Activated CD8-positive, alpha-beta T cell treated with anti-CD3 and anti-CD28 coated beads for 36 hours (primary cell): Measurements from ENCODE around the gene BTG4. TPM values are rescaled to one million over a fixed set of nuclear protein-coding genes. Genes with fewer than 3 reads are reported as not detected.

ENCODE experiments used
- ATAC-seq: fragments of 200-7000 bp; cut with Tn5 transposase; one replicate; pipeline ENCODE4 v1.10.0; 2021; ENCODE audit warnings: mild to moderate bottlenecking, moderate library complexity
- CTCF ChIA-PET: fragments of 350-600 bp; sonication (Branson Sonifier 250); formaldehyde crosslinking; loops from one replicate; lab custom pipeline; 2021; ENCODE audit warnings: antibody characterized with exemption; lab: Charles Lee
- POLR2A ChIA-PET: fragments of 350-600 bp; sonication (Branson Sonifier 250); formaldehyde crosslinking; loops from one replicate; lab custom pipeline; 2021; ENCODE audit warnings: antibody characterized with exemption; lab: Charles Lee
- DNase-seq: peaks from one replicate; pipeline ENCODE4 v3.0.0-alpha.2; 2020
- H3K27ac Mint-ChIP-seq: one replicate; pipeline ENCODE4 v1.8.0; 2021; ENCODE audit warnings: mild to moderate bottlenecking, mixed read lengths
- H3K27me3 Mint-ChIP-seq: one replicate; pipeline ENCODE4 v1.8.0; 2021; ENCODE audit warnings: mixed read lengths
- H3K36me3 Mint-ChIP-seq: one replicate; pipeline ENCODE4 v1.8.0; 2021; ENCODE audit warnings: low read depth, mixed read lengths
- H3K4me1 Mint-ChIP-seq: one replicate; pipeline ENCODE4 v1.8.0; 2021; ENCODE audit warnings: low read depth, mixed read lengths
- H3K4me3 Mint-ChIP-seq: one replicate; pipeline ENCODE4 v1.8.0; 2021; ENCODE audit warnings: mild to moderate bottlenecking, moderate library complexity, mixed read lengths
- H3K9me3 Mint-ChIP-seq: one replicate; pipeline ENCODE4 v1.8.0; 2021; ENCODE audit warnings: mixed read lengths
- CTCF ChIP-seq: fragments of 200-600 bp; IDR thresholded peaks from one replicate; pipeline ENCODE4 v1.8.0; 2022; ENCODE audit warnings: antibody characterized with exemption, mild to moderate bottlenecking
- intact Hi-C: fragments of 100-400 bp; cut with micrococcal nuclease; formaldehyde crosslinking; loops from one replicate; pipeline ENCODE4 v1.10.0; 2022
- total RNA-seq, 2 experiments: library from RNA; stranded (reverse); gene quantifications; one replicate each; pipeline ENCODE4 v1.2.3, GENCODE V29; 2021

Gene BTG4
- total RNA-seq, 2 experiments from 2014 or later = 0.36 to 0.98 TPM

- DNase-seq = no peak
- CTCF ChIA-PET = interaction anchor here (0.9 to 2.5 kb wide), 3 partner anchors 12 to 96 kb away, joined by 3 to 9 read pairs (median 8); no protein-coding TSS in a partner anchor
- peaks cover 73% of the 10 kb centered on the region for H3K36me3 Mint-ChIP-seq
- peaks cover under 1% of the 10 kb centered on the region for H3K9me3 Mint-ChIP-seq
- TF ChIP-seq CTCF = no peak
- no peaks in the 10 kb centered on the region for H3K27me3 Mint-ChIP-seq
- H3K4me3 Mint-ChIP-seq = no peak overlapping the region
- POLR2A ChIA-PET = no interaction called here
- ATAC-seq = no peak
- intact Hi-C loops = no loop called here
- H3K27ac Mint-ChIP-seq = no peak overlapping the region
- no peaks in the 10 kb centered on the region for H3K4me1 Mint-ChIP-seq
Measured at GRCh38 chr11:111550258-111550657, 38.1 kb upstream of the BTG4 start.

GRCh38 chr11:111549869-111550203, 37.6 kb upstream of the BTG4 start:
- POLR2A ChIA-PET = interaction anchor here (1.2 kb wide), 1 partner anchor 11 kb away, joined by 3 read pairs; no protein-coding TSS in a partner anchor
- Mint-ChIP-seq H3K27ac (no peak overlapping the region), H3K9me3 (no peaks in the 10 kb centered on the region), H3K4me3 (no peak overlapping the region), H3K27me3 (no peaks in the 10 kb centered on the region), H3K4me1 (no peaks in the 10 kb centered on the region), H3K36me3 (peaks cover 72% of the 10 kb centered on the region)
- no peak for TF ChIP-seq CTCF
- intact Hi-C loops = loop anchor here (10.0 kb wide), 1 partner anchor 95 kb away; no protein-coding TSS in a partner anchor
- DNase-seq (no peak), ATAC-seq (no peak)
- CTCF ChIA-PET = interaction anchor here (2.5 kb wide), 2 partner anchors 12 to 95 kb away, joined by 8 to 9 read pairs; no protein-coding TSS in a partner anchor

- no peak for ATAC-seq
- no peak for TF ChIP-seq CTCF
- peaks cover 71% of the 10 kb centered on the region for H3K36me3 Mint-ChIP-seq
- no peaks in the 10 kb centered on the region for H3K27me3 Mint-ChIP-seq
- no peaks in the 10 kb centered on the region for H3K9me3 Mint-ChIP-seq
- CTCF ChIA-PET = interaction anchor here (0.8 to 2.5 kb wide), 4 partner anchors 11 to 120 kb away, joined by 3 to 9 read pairs (median 6); no protein-coding TSS in a partner anchor
- H3K27ac Mint-ChIP-seq = no peak overlapping the region
- POLR2A ChIA-PET = interaction anchor here (1.2 kb wide), 1 partner anchor 10 kb away, joined by 3 read pairs; no protein-coding TSS in a partner anchor
- DNase-seq = no peak
- H3K4me3 Mint-ChIP-seq = no peak overlapping the region
- intact Hi-C loops = loop anchor here (10.0 kb wide), 1 partner anchor 95 kb away; no protein-coding TSS in a partner anchor
- H3K4me1 Mint-ChIP-seq = no peaks in the 10 kb centered on the region
Measured at GRCh38 chr11:111549196-111549868, 37.1 kb upstream of the BTG4 start.

GRCh38 chr11:111548525-111548924, 36.3 kb upstream of the BTG4 start:
- ATAC-seq (no peak), DNase-seq (no peak)
- H3K4me3 Mint-ChIP-seq = no peak overlapping the region
- no peak for TF ChIP-seq CTCF
- peaks cover 2% of the 10 kb centered on the region for H3K4me1 Mint-ChIP-seq
- intact Hi-C loops = loop anchor here (10.0 kb wide), 1 partner anchor 94 kb away; no protein-coding TSS in a partner anchor
- ChIA-PET CTCF (interaction anchor here (0.8 to 1.3 kb wide), 4 partner anchors 8 to 119 kb away, joined by 3 read pairs; no protein-coding TSS in a partner anchor), POLR2A (no interaction called here)
- no peak overlapping the region for H3K27ac Mint-ChIP-seq
- H3K36me3 Mint-ChIP-seq = peaks cover 73% of the 10 kb centered on the region
- no peaks in the 10 kb centered on the region for H3K9me3 Mint-ChIP-seq
- no peaks in the 10 kb centered on the region for H3K27me3 Mint-ChIP-seq
